ENCODE measurements around the gene DBN1.

Gene DBN1

DNA sequence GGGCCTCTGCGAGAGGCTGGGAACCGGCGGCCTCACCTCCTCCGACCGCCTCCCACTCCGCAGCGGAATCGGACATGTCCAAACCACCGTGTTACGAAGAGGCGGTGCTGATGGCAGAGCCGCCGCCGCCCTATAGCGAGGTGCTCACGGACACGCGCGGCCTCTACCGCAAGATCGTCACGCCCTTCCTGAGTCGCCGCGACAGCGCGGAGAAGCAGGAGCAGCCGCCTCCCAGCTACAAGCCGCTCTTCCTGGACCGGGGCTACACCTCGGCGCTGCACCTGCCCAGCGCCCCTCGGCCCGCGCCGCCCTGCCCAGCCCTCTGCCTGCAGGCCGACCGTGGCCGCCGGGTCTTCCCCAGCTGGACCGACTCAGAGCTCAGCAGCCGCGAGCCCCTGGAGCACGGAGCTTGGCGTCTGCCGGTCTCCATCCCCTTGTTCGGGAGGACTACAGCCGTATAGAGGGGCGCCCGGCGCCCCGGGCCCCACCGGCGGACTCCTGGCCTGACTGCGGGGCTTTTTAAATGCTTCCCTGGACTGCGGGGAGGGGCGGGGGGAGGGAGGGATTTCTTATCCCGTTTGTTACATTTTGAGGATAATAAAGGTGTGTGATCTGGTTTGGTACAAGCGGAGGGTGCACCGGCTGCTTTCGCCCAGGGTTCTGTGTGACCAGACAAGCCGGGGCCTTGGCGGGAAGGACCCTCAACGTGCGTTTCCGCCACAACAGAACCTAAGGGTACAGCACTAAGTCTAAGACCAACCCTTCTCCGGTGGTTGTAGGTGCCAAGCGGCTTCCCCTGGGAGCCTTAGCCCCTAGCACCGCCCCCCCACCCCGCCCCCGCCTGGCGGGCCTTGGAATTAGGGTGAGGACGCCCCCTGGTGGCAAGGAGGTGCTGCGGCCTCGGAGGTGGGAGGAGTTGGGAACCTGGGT, 17.5 kb downstream of the DBN1 start:
- DNase-seq (ENCODE audit: low read depth), result peak; percentile 85

DNA sequence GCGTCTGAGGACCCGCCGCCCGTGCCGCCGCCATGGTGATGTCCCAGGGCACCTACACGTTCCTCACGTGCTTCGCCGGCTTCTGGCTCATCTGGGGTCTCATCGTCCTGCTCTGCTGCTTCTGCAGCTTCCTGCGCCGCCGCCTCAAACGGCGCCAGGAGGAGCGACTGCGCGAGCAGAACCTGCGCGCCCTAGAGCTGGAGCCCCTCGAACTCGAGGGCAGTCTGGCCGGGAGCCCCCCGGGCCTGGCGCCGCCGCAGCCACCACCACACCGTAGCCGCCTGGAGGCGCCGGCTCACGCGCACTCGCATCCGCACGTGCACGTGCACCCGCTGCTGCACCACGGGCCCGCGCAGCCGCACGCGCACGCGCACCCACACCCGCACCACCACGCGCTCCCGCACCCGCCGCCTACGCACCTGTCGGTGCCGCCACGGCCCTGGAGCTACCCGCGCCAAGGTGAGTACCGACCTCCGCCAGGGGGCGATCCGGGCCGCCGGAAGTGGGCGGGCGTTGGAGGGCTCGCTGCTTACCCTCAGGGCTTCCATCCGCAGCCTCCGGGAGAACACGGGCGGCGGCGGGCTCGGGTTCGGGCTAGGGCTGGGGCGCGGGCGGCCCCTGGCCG, 18.3 kb downstream of the DBN1 start:
- peak; percentile 86 for DNase-seq (ENCODE audit: low read depth)

DNA sequence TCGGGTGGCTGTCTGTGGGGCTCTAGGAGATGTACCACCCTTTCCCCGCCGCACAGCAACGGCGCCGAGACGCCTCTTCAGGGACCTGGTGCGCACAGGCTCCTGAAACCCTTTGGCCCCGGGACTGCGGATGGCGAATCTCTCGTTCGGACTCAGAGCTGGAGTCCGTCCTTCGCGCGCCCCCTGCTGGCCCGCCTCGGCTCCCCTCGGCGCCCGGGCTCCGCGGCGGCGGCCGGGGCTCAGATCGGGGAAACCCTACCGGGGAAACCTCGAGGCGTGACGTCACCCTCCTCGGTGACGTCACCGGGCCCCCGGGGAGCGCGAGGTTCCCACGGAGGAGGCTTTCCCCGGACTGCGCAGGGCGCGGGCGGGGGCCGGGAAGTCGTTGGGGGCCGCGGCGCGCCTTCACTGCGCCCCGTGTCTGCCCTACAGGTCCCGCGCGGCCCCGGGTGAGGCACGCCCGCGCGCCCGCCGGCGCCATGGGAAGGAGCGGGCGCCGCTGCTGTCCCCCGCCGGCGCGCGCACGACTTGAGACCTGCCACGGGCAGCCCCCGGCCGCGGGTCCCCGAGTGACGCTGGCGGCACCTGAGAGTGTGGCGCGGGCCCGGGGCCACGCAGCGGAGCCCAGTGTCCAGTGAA, 18.9 kb downstream of the DBN1 start:
- DNase-seq (ENCODE audit: low read depth), result peak; percentile 91

DNA sequence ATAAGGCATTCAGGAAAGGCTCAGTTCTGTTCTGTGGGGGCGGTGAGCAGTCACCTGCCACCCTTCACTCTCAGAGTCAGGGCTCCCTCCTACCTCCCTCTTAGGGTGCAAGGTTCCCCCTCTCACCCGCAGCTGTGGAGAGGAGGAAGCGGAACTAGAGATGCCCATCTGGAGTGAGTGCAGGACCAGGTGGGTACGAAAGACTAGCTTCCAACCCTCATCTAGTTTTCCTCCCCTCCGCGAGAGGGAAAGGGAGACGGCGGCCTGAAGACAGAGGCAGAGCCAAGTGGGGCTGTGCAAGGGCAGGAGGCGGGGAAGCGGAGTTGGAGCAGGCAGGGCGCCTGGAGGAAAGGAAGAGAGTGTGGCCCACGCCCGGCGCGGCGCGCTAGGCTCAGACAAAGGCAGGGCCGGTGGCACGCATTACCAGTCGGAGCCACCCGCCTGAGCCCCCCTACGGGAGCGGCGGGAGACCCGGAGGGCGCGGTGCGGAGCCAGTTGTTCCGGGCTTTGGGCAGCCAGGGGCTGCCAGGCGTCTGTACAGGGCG, 19.5 kb downstream of the DBN1 start:
- DNase-seq (ENCODE audit: low read depth), result no peak

DNA sequence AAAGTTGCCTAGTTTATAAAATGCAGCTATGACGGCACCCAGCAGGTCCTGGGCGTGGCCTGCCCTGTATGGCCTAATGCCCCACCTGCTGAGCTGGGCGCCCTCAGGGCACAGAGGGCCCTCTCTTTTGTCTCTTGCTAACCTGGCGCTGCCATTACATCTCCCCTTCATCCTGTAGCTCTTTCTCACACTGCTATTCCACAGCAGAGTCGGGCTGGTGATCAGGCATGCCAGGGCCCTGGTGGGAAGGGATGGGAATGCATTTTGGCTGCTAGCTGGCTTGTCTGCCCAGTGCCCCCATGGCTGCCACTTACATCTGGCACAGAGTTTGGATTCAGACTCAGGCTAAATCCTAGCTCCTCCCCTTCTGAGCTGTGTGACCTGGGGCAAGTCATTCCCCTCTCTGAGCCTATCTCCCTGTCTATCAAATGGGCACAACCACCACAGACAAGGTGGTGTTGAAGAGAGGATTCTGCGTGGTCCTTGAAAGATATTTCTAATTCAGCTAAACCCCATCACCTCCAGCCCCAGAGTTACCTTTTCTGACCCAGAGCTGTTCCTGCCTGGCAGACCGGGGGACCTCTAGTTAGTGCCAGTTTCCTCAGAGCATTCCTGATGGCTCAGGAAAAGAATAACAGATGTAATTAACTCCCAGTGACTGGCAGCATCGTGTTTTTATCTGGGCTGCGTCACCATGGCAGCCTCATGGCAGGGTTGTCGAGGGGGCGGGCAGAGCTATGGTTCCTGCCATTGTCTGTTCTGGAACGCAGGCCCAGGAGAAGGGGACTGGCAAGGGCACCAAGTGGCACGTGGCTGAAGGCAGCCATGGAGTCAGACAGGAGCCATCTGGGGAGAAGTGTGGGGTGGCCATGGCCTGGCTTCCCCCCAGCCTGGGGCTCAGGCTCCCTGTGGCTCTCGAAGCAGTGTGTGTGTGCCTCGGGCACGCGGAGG, 20.5 kb downstream of the DBN1 start:
- DNase-seq (ENCODE audit: low read depth), result no peak

DNA sequence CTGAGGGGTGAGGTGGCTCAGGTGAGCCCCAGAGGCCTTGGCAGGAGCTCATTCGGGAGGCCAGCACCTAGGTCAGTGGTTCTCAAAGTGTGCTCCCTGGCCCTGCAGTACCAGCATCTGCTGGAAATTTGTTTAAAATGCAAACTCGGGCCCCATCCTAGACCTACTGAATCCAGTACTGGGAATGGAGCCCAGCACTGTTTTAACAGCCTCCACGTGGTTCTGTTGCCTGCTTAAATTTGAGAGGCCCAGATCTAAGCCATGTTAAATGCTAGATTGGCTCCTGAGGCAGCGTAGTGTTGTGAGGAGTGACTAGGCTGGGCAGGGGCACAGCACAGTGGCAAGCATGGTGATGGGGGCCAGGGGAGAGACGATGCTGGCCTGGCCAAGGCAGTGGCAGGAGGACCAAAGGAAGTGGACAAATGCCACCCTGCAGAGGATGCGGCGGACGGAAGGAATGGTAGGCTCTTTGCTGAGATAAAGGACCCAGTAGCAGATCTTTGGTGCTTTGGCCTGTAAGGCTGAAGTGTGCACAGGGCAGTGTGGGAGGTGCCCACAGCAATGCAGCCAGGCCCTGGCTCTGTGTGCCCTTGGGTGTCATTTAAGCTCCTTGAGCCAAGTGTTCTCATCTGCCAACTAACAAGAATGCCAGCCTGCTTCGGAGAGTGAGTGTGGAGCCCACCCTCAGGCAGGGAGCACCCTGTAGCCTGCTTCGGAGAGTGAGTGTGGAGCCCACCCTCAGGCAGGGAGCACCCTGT, 22.6 kb downstream of the DBN1 start:
- no peak for DNase-seq (ENCODE audit: low read depth)

DNA sequence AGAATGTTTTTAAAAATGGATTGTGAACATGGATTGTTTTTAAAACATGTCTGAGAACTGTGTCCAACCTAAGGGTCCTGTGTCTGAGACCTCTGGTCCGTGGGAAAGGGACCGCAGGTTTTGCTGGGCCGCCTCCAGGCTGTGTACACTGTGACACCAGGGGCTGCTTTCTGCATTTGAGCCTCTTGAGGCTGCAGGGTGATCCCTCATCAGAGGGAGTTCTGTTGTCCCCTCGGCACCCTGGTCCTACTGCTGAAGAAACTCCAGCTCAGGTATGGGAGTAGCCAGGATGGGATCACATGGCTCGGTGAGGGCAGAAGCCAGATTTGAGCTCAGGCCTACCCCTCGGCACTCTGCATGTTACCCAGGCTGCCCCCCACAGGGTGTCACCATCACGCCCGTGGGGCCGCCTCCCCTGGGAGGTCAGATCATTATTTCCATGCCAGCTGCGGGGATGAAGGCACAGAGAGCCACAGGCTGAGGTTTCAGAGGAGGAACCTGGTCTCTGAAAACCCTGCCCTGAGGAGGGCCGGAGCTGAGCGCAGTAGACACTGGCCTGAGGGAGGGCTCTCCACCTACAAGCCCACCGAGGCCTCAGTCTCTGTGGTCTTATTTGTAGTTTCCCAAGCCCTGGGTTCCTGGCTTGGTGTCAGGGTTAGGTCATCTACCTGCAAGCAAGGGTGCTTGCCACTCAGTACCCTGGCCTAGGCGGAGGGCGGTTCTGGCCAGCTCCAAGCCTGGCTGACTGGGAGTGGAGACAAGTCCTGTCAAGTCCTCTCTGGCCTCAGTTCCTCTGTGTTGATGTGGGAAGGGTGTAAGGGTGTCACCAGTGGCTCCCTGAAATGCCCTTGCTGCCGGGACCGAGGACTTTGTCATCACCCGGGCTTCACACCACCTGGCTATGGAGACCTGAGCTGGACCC, 24.0 kb downstream of the DBN1 start:
- DNase-seq (ENCODE audit: low read depth), result no peak

DNA sequence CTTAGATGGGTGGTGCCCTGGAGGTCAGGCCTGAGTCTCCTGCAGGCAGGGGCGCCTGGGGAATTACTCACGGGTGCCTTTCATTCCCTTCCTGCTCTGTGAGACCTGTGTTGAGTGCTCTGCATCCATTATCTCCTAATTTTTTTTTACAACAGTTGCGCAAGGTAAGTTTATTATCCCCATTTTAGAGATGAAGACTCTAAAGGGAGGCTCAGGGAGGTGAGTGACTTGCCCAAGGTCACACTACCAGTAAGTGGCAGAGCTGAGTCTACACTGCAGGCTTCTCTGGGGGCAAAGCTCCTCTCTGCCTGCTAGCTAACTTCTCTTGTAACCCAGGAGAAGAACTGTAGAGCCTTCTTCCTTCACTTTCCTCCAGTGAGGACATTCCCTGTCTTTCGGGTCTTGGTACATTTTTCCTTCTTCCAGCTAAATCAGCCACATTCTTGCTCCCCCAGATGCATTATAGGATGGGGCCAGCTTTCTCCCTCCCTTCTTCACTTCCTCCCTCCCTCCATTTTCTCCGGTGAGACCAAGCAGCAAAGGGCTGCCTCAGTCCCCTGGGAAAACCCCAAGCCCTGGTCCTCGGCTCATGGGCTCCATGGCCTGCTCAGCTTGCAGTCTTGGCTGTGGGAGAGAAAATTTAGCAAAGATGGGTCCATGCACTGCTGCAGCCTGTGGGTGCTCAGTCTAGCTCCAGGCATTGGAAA, 25.0 kb downstream of the DBN1 start:
- no peak for DNase-seq (ENCODE audit: low read depth)

DNA sequence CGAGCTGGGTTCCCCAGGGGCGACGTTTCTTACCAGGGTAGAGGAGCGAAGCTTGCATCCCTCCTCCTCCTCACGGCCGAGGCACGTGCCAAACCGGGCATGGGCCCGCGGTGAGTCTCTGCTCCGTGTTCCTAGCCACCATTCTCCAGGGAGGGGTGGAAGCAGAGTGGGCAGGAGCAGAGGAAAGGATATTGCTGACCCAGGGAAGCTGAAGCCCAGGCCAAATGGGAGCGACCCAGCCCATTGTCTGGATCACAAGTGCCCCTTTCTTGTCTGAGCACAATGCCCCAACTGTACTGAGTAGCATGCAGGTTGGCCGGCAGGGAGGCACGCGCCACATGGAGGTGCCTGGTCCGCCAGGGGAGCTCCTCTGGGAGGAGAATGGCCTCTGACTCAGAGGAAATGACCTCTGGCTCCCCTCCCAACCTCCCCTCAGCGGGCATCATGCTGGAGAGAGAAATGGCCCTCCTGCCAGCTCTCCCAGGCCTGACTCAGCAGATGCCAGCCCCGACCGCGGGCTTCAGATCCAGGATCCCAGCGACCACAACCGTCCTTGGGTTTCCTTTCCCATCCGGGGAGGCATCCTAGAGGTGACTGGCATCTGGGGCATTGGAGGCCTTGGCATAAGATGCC, 25.7 kb downstream of the DBN1 start:
- DNase-seq (ENCODE audit: low read depth), result no peak

DNA sequence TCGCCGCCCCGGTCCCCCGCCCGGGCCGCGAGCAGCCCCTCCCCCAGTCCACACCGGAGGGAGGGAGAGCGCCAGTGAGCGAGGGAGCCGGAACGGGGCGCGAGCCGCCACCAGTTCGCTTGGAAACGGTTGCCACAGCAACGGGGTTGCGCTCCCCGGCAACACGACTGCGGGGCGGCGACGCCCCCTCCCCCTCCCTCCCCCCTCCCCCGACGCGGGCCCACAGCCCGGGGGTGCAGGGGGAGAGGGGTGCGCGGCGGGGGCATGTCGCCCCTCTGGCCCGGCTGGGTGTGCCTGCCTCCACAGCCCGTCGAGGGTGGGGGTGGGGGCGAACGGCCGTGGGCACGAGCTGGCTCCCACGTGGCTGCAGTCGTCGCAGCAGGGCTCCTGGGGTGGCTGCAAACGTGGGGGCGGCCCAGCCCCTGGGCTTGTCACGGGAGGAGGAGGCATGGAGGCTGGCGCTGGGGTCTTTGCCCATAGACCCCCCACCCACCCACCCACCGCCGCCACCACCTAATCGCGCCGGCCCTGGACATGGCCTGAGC, 26.3 kb downstream of the DBN1 start:
- DNase-seq (ENCODE audit: low read depth), result peak; percentile 78

DNA sequence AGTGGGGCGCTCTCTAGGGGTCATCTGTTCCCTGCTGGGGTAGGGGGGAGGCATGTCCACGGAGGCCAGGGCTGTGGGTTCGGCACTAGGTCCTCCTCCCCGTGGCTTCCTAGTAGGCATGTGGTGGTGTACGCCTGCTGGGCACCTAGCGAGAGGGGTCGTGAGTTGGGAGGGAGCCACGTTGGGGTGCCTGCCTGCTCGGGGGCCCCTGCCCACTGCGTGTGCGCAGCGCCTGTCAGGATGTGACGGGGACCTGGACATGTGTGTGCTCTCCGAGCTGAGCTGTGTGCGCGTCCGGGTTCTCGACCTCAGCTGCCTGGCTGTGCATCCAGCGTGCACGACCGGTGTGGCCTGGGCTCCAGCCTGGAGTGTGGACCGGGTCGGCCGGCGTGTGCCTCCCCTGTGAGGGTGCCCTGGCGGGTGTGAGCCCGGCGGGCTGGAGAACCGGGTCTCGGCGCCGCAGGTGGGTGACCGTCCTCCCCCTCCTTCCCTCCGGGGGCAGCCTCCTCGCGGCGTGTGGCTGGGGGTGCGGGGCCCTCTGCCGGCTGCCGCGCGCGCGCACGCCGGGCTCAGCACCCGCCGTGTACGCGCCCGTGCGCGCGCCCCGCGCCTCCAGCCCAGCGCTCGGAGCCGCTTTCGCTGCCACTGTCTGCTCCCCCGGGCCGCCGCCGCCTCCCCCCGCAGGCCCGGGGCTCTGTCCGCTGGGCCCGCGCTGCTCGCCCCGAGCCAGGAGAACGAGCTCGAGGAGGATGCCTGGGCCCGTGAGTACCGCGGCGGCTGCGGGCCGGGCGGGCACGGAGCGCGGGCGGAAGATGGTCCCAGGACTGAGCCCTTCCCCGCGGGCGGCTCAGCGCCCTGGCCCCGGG, 27.0 kb downstream of the DBN1 start, which contains the start of gene PRR7:
TSS of gene PRR7 (plus strand) at position 615 of the 866 bp plus-strand sequence. CDS start 8,254 bp downstream, outside the sequence.
- DNase-seq (ENCODE audit: low read depth), result peak; percentile 57

DNA sequence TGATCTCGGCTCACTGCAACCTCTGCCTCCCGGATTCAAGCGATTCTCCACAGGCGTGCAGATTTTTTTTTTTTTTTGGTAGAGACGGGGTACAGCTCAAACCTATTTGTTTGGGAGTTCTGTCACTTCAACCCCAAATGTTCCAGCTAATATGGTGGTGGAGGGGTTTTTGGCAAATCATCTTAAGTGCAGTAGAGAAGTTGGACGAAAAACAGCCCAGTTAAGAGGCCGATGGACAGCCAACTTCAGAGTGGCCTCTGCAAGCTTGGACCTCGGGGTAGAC, 27.6 kb downstream of the DBN1 start:
- no peak for DNase-seq (ENCODE audit: low read depth)

DNA sequence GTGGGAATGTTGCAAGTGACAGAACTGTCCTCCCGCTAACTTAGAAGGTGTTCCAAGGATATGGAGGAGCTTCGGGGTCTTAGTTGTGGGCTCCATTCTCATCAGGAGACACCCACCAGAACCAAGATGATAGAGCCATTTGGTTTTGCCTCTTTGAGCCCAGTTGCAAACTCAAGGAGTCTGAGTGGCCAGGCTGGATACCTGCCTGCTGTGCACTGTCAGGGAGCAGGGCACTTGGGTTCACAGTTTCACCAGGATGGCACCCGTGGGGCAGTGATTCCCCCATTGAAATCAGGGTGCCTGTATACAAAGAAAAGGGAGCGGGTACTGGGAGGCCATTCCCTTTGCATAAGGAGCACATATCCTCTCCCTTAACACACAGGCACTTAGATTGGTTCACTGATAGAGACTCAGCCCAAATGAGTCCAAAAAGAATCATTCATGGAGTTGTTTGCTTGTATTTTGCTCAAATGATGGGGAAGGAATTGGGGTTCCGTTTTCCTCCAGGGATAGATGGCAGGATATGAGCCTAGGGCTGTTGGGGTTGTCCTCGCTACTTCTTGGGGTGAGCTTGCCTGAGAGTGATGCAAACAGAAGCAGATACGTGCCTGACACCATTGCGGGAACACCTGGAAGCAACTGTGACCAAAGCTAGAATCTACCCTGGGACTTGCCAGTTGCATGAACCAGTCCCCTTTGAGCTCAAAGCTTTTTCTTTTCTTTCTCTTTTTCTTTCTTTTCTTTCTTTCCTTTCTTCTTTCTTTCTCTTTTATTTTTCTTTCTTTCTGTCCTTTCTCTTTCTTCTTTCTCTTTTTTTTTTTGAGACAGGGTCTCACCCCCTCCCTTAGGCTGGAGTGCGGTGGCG, 28.1 kb downstream of the DBN1 start:
- peak; percentile 52 for DNase-seq (ENCODE audit: low read depth)

DNA sequence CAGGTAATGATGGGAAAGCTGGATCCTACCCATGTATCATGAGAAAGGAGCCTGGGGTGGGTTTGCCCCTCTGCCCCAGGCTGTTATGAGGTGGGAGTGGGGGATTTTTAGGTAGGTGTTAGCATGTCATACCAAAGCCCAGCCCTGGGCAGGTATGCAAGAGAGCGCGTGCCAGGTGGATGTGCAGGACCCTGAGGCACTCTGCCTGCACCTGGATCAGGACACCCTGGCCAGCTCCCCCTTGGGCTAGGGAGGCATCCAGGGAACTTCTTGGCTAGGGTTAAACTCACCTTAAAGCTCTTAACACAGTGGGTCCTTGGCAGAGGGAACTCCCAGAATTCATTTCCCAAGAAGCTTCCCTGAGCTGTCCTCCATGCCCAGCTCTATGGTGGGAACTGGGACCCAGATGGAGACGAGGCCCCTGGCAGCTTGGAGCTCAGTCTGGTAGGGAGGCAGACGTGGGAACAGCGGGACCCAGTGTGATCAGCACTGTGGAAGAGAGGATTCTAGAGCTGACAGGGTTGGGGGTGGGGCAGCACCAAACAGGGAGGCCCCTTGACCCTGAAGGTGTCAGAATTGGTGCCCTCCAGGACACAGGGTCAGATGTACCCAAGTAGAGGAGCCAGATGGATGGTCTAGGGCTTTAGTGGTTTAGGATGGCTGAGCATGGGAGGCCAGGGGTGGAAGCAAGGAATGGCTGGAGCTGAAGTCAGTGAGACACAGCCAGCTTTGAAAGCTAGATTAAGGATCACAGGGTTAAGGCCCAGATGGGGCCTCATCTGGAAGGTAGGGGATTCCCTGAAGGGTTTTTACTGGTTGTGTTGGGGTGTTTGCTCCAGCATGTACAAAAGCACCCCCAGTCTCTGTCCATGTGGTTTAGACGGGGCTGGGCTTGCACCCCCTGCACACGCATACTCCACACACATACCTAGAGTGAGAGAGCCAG, 29.1 kb downstream of the DBN1 start:
- DNase-seq (ENCODE audit: low read depth), result peak; percentile 47
